GM19035 (cell line): ENCODE data around the gene RNF224.

ENCODE experiments used
- ATAC-seq: cut with Tn5 transposase; IDR thresholded peaks from one replicate; pipeline ENCODE4 v1.9.1; 2021; ENCODE audit not compliant: unreplicated experiment

RNF224 gene

GRCh38 chr9:137270929-137271695, 43.8 kb downstream of the RNF224 start:
- no peak for ATAC-seq

DNA sequence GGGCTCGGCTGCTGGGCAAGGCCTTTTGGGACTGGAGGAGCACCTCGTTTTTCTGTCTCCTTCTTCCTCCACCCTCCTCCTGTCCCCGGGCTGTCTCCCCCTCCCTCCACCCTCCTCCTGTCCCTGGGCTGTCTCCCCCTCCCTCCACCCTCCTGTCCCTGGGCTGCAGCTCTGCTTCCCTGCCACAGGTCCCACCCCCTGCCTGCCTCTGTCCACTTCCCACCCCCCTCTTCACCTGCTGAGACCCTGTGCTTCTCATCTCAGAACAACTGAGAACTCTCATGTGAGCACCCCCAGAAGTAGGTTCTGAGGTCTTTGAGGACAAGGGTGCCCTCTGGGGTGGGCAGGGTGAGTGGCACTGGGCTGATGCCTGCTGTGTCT, 44.4 kb downstream of the RNF224 start:
- ATAC-seq, result no peak

DNA sequence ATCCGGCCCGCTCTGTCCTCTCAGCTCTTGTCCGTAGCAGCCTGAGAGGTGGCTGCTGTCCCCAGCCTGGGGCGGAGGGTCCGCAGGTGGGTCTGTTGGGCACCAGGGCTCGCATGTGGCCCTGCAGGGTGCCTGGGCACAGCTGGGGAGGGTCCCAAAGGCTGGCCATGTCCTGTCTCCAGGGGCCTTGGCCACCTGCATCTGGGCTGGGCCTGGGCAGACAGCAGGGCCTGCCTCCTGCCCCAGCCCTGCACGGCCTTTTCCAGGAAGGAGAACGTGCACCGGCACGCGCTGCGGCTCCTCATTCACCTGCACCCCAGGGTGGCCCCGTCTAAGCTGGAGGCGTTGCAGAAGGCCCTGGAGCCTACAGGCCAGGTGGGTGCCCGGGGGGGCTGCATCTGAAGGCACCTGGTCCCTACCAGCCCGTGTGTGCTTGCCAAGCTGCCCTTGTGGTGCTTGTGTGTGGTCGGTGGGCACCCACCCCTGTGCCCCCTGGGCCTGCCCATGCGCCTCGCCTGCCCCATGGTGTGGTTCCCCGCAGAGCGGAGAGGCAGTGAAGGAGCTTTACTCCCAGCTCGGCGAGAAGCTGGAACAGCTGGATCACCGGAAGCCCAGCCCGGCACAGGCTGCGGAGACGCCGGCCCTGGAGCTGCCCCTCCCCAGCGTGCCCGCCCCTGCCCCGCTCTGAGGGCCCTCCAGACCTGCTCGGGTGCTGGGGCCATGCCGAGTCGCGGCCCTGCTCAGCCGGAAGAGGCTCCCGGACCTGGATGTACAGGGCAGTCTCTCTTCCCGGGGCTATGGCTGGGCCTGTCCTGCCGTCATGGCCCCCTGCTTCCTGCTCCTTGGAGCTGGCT, 45.2 kb downstream of the RNF224 start:
- ATAC-seq, result no peak

DNA sequence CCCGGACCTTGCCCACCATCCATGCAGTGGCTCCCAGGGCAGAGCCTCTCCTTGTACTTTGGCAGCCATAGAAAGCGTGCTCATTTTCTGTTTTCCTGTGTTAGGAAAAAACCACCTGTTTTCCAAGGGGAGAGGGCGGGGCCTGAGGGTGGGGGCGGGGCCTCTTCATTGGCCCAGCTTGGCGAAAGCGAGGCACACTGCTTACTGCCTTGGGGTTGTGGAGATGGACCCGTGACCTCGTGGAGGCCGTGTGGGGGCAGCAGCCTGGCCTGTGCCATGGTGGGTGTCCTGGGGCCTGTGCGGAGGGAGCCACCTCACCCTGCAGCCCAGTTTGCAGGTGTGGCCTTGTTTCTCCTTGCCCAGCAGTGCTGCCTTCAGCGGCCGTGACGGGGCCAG, 45.8 kb downstream of the RNF224 start:
- ATAC-seq, result no peak

- no peak for ATAC-seq
These were observed 46.5 kb downstream of the RNF224 start for GRCh38 chr9:137273611-137274320.

GRCh38 chr9:137275203-137275587, 47.9 kb downstream of the RNF224 start:
- no peak for ATAC-seq

- no peak for ATAC-seq
These were observed 48.5 kb downstream of the RNF224 start for GRCh38 chr9:137275588-137276472.

GRCh38 chr9:137276473-137277328, 49.4 kb downstream of the RNF224 start:
- no peak for ATAC-seq

DNA sequence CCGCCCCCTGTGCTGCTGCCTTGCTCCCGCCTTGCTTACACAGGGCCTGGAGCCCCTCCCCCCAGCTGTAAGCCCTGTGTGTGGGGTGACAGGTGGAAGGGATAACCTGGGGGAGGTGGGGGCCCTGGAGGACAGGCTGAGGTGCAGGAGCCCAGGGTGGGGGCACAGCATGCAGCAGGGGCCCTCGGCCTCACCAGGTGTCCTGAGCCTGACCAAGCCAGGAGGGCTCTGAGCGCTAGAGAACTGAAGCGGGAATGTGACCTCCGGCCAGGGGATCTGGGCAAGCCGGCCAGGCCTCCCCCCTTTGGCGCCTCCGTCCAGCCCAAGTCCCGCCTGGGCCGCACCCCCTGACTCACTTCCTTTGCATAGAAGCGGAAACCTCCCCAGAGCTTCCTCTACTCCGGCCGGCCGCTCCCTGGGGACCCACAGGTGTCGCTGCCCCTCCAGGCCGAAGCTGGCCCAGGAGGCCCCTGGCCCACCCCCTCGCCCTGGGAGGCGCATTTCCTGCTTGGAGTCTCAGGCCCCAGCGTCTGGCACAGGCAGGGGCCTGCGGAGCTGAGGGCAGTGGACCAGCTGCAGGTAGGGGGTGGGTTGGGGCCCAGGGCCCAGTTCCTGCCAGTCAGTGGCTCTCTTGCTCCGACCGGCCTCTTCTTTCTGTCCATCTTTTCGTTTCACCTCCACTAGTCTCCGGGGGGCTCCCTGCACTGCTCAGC, 50.2 kb downstream of the RNF224 start, which contains the start of gene TOR4A:
Gene TOR4A (plus strand): TSS at position 398 of the 713 bp plus-strand sequence. CDS start 964 bp downstream, outside the sequence.
- ATAC-seq, result peak; percentile 69

GRCh38 chr9:137278061-137278701, 50.9 kb downstream of the RNF224 start:
- ATAC-seq, result peak; percentile 5
